ENCODE results near the gene LSR.

DNA sequence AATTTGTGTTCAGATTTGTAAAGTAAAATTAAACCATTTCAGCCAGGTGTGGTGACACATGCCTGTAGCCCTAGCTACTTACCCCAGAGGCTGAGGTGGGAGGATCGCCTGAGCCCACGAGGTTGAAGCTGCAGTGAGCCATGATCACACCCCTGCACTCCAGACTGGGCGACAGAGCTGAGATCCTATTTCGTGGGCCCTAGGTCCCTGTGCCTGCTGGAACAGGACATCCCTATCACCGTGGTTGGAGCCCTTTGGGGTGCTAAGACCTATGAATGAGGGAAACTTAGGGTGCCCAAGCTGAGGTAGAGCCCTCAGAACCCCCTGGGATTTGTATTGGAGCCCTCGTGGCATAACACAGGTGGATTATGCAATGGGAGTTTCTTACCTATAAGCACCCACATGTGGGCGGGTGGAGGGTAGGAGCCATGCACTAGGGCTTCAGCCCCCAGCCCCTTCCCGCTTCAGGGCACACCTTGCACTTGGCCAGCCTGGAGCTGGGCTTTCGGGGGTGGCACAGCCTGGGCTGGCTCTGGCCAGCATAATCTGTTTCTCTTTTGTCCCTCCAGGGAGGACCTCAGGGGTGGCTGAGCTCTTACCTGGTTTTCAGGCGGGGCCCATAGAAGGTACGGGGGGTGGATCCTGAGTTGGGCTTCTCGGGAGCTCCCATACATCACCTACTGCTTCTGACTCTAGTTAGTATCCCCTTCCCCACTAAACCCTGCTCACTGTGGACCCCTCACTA lies 12.7 kb downstream of the LSR start:
- TF ChIP-seq EZH2phosphoT487 (IDR thresholded peaks at IDR 0.05; ENCODE audit: unreplicated experiment), result no peak
- TF ChIP-seq, protein P1, sequence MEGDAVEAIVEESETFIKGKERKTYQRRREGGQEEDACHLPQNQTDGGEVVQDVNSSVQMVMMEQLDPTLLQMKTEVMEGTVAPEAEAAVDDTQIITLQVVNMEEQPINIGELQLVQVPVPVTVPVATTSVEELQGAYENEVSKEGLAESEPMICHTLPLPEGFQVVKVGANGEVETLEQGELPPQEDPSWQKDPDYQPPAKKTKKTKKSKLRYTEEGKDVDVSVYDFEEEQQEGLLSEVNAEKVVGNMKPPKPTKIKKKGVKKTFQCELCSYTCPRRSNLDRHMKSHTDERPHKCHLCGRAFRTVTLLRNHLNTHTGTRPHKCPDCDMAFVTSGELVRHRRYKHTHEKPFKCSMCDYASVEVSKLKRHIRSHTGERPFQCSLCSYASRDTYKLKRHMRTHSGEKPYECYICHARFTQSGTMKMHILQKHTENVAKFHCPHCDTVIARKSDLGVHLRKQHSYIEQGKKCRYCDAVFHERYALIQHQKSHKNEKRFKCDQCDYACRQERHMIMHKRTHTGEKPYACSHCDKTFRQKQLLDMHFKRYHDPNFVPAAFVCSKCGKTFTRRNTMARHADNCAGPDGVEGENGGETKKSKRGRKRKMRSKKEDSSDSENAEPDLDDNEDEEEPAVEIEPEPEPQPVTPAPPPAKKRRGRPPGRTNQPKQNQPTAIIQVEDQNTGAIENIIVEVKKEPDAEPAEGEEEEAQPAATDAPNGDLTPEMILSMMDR (conservative IDR thresholded peaks at IDR 0.05; ENCODE audit: low read depth in 2 of 2), result no peak
